ENCODE data around the gene STXBP6.

STXBP6 gene

DNA sequence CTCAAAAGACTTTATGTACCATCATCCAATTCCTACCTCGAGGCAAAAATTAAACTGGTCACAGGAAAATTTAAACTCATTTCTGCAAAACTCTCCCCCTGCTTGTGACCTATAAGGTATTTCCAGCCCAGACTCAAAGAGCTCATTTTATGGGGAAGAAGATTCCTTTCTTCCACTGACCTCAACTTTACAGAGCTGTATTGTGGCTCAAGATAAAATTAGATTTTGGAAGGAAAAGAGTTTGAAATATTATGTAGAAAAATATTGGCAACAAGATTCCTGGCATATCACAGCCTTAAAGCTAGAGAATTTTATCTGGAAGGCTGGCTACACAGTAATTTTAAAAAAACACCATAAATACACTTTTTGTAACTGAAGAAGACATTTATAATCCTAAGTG is 91.7 kb downstream of the STXBP6 start:
- TF ChIP-seq, protein P1, sequence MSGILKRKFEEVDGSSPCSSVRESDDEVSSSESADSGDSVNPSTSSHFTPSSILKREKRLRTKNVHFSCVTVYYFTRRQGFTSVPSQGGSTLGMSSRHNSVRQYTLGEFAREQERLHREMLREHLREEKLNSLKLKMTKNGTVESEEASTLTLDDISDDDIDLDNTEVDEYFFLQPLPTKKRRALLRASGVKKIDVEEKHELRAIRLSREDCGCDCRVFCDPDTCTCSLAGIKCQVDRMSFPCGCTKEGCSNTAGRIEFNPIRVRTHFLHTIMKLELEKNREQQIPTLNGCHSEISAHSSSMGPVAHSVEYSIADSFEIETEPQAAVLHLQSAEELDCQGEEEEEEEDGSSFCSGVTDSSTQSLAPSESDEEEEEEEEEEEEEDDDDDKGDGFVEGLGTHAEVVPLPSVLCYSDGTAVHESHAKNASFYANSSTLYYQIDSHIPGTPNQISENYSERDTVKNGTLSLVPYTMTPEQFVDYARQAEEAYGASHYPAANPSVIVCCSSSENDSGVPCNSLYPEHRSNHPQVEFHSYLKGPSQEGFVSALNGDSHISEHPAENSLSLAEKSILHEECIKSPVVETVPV (CRISPR knock-in tag; IDR thresholded peaks at IDR 0.05) = no peak
- TF ChIP-seq OSR1 (CRISPR knock-in tag; IDR thresholded peaks at IDR 0.05) (no peak), ZFP30 (CRISPR knock-in tag; IDR thresholded peaks at IDR 0.05) (no peak), ARNTL (CRISPR knock-in tag; IDR thresholded peaks at IDR 0.05; ENCODE audit: borderline replicate concordance, low read depth) (no peak), PATZ1 (CRISPR knock-in tag; IDR thresholded peaks at IDR 0.05; ENCODE audit: borderline replicate concordance) (no peak), RARB (CRISPR knock-in tag; IDR thresholded peaks at IDR 0.05) (no peak), ZFP3 (CRISPR knock-in tag; IDR thresholded peaks at IDR 0.05) (no peak), BACH2 (CRISPR knock-in tag; IDR thresholded peaks at IDR 0.05; ENCODE audit: borderline replicate concordance) (no peak)
- ATAC-seq = no peak

- no peak for TF ChIP-seq GLIS3 (CRISPR knock-in tag; IDR thresholded peaks at IDR 0.05)
These were observed 92.1 kb downstream of the STXBP6 start for GRCh38 chr14:24957814-24958213.

DNA sequence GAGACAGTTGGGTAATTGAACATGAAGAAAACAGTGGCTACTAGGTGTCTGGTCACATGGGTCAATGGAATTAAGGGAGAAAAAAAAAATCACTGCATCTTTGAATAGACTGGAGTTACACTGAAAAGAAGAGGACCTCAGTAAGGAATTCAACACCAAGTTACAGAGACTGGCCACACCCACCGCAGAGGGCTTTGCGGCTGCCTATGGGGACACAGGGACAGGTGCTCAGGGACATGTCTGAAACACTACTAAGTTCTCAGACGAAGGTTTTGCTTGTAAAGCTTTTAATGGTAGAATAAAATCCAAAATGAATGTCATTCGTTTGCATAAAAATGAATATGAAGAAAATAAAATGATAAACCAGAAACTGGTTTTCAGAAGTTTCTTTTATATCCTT is 93.8 kb downstream of the STXBP6 start:
- TF ChIP-seq, protein P2, sequence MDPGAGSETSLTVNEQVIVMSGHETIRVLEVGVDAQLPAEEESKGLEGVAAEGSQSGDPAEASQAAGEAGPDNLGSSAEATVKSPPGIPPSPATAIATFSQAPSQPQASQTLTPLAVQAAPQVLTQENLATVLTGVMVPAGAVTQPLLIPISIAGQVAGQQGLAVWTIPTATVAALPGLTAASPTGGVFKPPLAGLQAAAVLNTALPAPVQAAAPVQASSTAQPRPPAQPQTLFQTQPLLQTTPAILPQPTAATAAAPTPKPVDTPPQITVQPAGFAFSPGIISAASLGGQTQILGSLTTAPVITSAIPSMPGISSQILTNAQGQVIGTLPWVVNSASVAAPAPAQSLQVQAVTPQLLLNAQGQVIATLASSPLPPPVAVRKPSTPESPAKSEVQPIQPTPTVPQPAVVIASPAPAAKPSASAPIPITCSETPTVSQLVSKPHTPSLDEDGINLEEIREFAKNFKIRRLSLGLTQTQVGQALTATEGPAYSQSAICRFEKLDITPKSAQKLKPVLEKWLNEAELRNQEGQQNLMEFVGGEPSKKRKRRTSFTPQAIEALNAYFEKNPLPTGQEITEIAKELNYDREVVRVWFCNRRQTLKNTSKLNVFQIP (CRISPR knock-in tag; IDR thresholded peaks at IDR 0.05; ENCODE audit: borderline replicate concordance, low read depth) = no peak
- TF ChIP-seq GLIS3 (CRISPR knock-in tag; IDR thresholded peaks at IDR 0.05) (no peak), PPARA (CRISPR knock-in tag; IDR thresholded peaks at IDR 0.05; ENCODE audit: borderline replicate concordance) (no peak), ZFP30 (CRISPR knock-in tag; IDR thresholded peaks at IDR 0.05) (no peak), CSDC2 (CRISPR knock-in tag; IDR thresholded peaks at IDR 0.05) (no peak), SNAI2 (CRISPR knock-in tag; IDR thresholded peaks at IDR 0.05) (no peak), OSR1 (CRISPR knock-in tag; IDR thresholded peaks at IDR 0.05) (no peak), TOX (CRISPR knock-in tag; IDR thresholded peaks at IDR 0.05; ENCODE audit: borderline replicate concordance) (no peak), ZFP3 (CRISPR knock-in tag; IDR thresholded peaks at IDR 0.05) (no peak), BACH2 (CRISPR knock-in tag; IDR thresholded peaks at IDR 0.05; ENCODE audit: borderline replicate concordance) (no peak), TCF4 (CRISPR knock-in tag; IDR thresholded peaks at IDR 0.05; ENCODE audit: borderline replicate concordance) (no peak), ZC3H10 (CRISPR knock-in tag; IDR thresholded peaks at IDR 0.05) (no peak), PATZ1 (CRISPR knock-in tag; IDR thresholded peaks at IDR 0.05; ENCODE audit: borderline replicate concordance) (no peak)
- ATAC-seq = no peak

More at GRCh38 chr14:24957814-24958213, 92.1 kb downstream of the STXBP6 start:
- no peak for ATAC-seq

DNA sequence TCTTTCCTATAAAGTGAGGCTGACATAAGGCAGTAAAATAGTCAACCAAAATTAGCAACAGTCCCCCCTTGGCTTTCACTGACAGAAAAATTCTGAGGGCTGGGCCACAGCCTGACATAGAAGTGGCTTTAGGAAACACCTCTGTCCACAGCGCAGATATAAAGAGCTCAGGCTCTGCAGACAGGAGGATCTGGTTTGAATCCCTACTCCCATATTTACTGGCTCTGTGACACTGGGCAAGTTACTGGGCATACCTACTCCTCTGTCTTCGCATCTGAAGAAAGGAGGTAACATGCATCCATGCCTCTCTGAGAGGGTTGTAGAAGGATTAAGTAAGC is 95.3 kb downstream of the STXBP6 start:
- no peak for ATAC-seq
- no peak for TF ChIP-seq ZNF8 (CRISPR knock-in tag; IDR thresholded peaks at IDR 0.05)
- no peak for TF ChIP-seq TCF4 (CRISPR knock-in tag; IDR thresholded peaks at IDR 0.05; ENCODE audit: borderline replicate concordance)
- no peak for TF ChIP-seq ISL1 (CRISPR knock-in tag; IDR thresholded peaks at IDR 0.05)
- no peak for TF ChIP-seq PATZ1 (CRISPR knock-in tag; IDR thresholded peaks at IDR 0.05; ENCODE audit: borderline replicate concordance)
- TF ChIP-seq ZFP3 (CRISPR knock-in tag; IDR thresholded peaks at IDR 0.05) = no peak
- TF ChIP-seq TOX (CRISPR knock-in tag; IDR thresholded peaks at IDR 0.05; ENCODE audit: borderline replicate concordance) = no peak
- no peak for TF ChIP-seq ZNF70 (CRISPR knock-in tag; IDR thresholded peaks at IDR 0.05)
- no peak for TF ChIP-seq CSDC2 (CRISPR knock-in tag; IDR thresholded peaks at IDR 0.05)
- no peak for TF ChIP-seq ESRRG (CRISPR knock-in tag; IDR thresholded peaks at IDR 0.05)
- TF ChIP-seq SNAI2 (CRISPR knock-in tag; IDR thresholded peaks at IDR 0.05) = no peak
- TF ChIP-seq, protein P3, sequence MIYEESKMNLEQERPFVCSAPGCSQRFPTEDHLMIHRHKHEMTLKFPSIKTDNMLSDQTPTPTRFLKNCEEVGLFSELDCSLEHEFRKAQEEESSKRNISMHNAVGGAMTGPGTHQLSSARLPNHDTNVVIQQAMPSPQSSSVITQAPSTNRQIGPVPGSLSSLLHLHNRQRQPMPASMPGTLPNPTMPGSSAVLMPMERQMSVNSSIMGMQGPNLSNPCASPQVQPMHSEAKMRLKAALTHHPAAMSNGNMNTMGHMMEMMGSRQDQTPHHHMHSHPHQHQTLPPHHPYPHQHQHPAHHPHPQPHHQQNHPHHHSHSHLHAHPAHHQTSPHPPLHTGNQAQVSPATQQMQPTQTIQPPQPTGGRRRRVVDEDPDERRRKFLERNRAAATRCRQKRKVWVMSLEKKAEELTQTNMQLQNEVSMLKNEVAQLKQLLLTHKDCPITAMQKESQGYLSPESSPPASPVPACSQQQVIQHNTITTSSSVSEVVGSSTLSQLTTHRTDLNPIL (CRISPR knock-in tag; IDR thresholded peaks at IDR 0.05; ENCODE audit: low read depth) = no peak
- no peak for TF ChIP-seq RARB (CRISPR knock-in tag; IDR thresholded peaks at IDR 0.05)
- TF ChIP-seq GLIS3 (CRISPR knock-in tag; IDR thresholded peaks at IDR 0.05) = no peak
